GM21576 (cell line): ENCODE measurements around the gene FAM53B.
A peak's percentile ranks its signal among the peaks of the same experiment; 100 is the strongest.

Experiments used
- ATAC-seq: cut with Tn5 transposase; IDR thresholded peaks from one replicate; pipeline ENCODE4 v1.9.1; 2021; ENCODE audit warnings: mild to moderate bottlenecking, moderate library complexity; ENCODE audit not compliant: unreplicated experiment

The FAM53B gene

GRCh38 chr10:124742413-124743190 is 1.6 kb downstream of the FAM53B start:
- ATAC-seq: no peak

- ATAC-seq: no peak
These were observed 2.2 kb downstream of the FAM53B start for GRCh38 chr10:124741922-124742412.

- ATAC-seq: peak; percentile 47
These were observed 2.8 kb downstream of the FAM53B start for GRCh38 chr10:124741281-124741921.

- ATAC-seq: peak; percentile 19
These were observed 3.6 kb downstream of the FAM53B start for GRCh38 chr10:124740369-124741280.

- ATAC-seq: no peak
These were observed 4.2 kb downstream of the FAM53B start for GRCh38 chr10:124739986-124740368.

- no peak for ATAC-seq
These were observed 4.9 kb downstream of the FAM53B start for GRCh38 chr10:124739119-124739921.

- no peak for ATAC-seq
These were observed 5.7 kb downstream of the FAM53B start for GRCh38 chr10:124738441-124738840.

GRCh38 chr10:124737708-124738107 is 6.5 kb downstream of the FAM53B start:
- ATAC-seq: no peak

GRCh38 chr10:124737221-124737620 is 7.0 kb downstream of the FAM53B start:
- ATAC-seq: no peak

GRCh38 chr10:124736491-124737136 is 7.6 kb downstream of the FAM53B start:
- ATAC-seq: no peak

GRCh38 chr10:124735491-124736286 is 8.5 kb downstream of the FAM53B start:
- ATAC-seq: no peak

- ATAC-seq: no peak
These were observed 9.6 kb downstream of the FAM53B start for GRCh38 chr10:124734311-124735166.

GRCh38 chr10:124733571-124734245 is 10.5 kb downstream of the FAM53B start:
- no peak for ATAC-seq

- peak; percentile 52 for ATAC-seq
These were observed 11.1 kb downstream of the FAM53B start for GRCh38 chr10:124732931-124733570.

- no peak for ATAC-seq
These were observed 12.6 kb downstream of the FAM53B start for GRCh38 chr10:124731551-124731950.

- no peak for ATAC-seq
These were observed 13.4 kb downstream of the FAM53B start for GRCh38 chr10:124730790-124731189.
